GM10248 (cell line): Measurements from ENCODE around the gene OR51B4.
"Not testable (repeated sequence)": the region's sequence is repeated elsewhere in the genome, so short reads cannot be mapped to it uniquely, and the experiment has no call there.

Experiments used
- CTCF ChIA-PET: fragments of 300-600 bp; sonication (Branson Sonifier 250); formaldehyde crosslinking; extraction: SDS; loops from one replicate; lab custom pipeline; 2021; ENCODE audit warnings: antibody characterized with exemption; lab: Yijun Ruan, JAX
- POLR2A ChIA-PET: fragments of 350-650 bp; sonication (Branson Sonifier 250); formaldehyde crosslinking; extraction: SDS; loops from one replicate; lab custom pipeline; 2020; ENCODE audit warnings: antibody characterized with exemption; lab: Yijun Ruan, JAX
- DNase-seq: peaks from one replicate; pipeline ENCODE4 v3.0.0; 2012; ENCODE audit errors: extremely low spot score
- TF ChIP-seq, protein P1 (sequence below): IDR thresholded peaks from 2 replicates; pipeline ENCODE4 v1.5.1; 2012; ENCODE audit warnings: mild to moderate bottlenecking, low read depth; ENCODE audit errors: extremely low read depth, missing control alignments, control extremely low read depth

The OR51B4 gene

GRCh38 chr11:5266609-5267008, 35.1 kb downstream of the OR51B4 start:
- ChIA-PET CTCF (no interaction called here), POLR2A (no interaction called here)
- DNase-seq, result no peak

GRCh38 chr11:5265832-5266231, 35.9 kb downstream of the OR51B4 start:
- TF ChIP-seq, protein P1, sequence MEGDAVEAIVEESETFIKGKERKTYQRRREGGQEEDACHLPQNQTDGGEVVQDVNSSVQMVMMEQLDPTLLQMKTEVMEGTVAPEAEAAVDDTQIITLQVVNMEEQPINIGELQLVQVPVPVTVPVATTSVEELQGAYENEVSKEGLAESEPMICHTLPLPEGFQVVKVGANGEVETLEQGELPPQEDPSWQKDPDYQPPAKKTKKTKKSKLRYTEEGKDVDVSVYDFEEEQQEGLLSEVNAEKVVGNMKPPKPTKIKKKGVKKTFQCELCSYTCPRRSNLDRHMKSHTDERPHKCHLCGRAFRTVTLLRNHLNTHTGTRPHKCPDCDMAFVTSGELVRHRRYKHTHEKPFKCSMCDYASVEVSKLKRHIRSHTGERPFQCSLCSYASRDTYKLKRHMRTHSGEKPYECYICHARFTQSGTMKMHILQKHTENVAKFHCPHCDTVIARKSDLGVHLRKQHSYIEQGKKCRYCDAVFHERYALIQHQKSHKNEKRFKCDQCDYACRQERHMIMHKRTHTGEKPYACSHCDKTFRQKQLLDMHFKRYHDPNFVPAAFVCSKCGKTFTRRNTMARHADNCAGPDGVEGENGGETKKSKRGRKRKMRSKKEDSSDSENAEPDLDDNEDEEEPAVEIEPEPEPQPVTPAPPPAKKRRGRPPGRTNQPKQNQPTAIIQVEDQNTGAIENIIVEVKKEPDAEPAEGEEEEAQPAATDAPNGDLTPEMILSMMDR, result no peak
- ChIA-PET CTCF (no interaction called here), POLR2A (no interaction called here)
- no peak for DNase-seq

More at GRCh38 chr11:5266609-5267008, 35.1 kb downstream of the OR51B4 start:
- TF ChIP-seq, protein P1, result no peak

GRCh38 chr11:5258543-5259262, 43.0 kb downstream of the OR51B4 start:
- TF ChIP-seq, protein P1, result no peak
- POLR2A ChIA-PET, result no interaction called here
- DNase-seq, result no peak
- CTCF ChIA-PET, result interaction anchor here (1.5 kb wide), 1 partner anchor 20 kb away, joined by 4 read pairs; no protein-coding TSS in a partner anchor

DNA sequence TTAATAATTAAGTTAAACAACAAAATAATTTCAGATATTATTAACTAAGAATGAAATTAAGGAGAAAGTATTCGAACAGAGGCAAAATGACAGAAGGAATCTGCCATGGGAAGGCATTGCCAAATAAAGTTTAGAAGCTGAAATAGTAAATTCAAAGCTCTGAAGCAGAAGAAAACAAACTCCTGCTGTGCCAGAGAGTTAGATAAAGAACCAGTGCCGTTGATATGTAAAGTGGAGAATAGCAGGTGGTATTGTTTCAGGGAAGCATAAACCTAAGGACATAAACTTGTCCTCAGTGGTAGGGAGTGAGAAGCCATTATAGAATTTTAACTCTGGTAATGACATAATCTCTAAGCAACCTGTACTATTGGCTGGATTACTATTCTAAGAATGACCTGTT, 44.5 kb downstream of the OR51B4 start:
- DNase-seq, result no peak
- POLR2A ChIA-PET, result no interaction called here
- TF ChIP-seq, protein P1, result no peak
- CTCF ChIA-PET, result no interaction called here

DNA sequence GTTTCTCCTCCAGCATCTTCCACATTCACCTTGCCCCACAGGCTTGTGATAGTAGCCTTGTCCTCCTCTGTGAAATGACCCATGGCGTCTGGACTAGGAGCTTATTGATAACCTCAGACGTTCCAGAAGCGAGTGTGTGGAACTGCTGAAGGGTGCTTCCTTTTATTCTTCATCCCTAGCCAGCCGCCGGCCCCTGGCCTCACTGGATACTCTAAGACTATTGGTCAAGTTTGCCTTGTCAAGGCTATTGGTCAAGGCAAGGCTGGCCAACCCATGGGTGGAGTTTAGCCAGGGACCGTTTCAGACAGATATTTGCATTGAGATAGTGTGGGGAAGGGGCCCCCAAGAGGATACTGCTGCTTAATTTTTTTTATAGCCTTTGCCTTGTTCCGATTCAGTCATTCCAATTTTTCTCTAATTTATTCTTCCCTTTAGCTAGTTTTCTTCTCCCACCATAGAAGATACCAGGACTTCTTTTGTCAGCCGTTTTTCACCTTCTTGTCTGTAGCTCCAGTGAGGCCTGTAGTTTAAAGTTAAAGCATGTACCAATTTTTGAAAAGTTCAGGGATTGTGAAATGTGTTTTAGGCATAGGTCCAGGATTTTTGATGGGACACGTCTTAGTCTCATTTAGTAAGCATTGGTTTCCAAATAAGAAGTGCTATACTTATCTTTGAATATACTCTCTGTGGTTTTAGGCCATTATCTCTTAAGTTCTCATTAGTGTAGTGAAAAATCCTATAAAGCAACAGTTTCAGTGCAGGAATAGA, 46.9 kb downstream of the OR51B4 start, which contains the start of gene HBG2:
Gene HBG2 (minus strand): TSS at position 136 of the 768 bp plus-strand sequence. CDS start 53 bp downstream, at position 83.
- POLR2A ChIA-PET, DNase-seq, CTCF ChIA-PET: not testable (repeated sequence)

- CTCF ChIA-PET, POLR2A ChIA-PET, DNase-seq: not testable (repeated sequence)
Measured at GRCh38 chr11:5254023-5254422, 47.7 kb downstream of the OR51B4 start.

- CTCF ChIA-PET, POLR2A ChIA-PET, DNase-seq: not testable (repeated sequence)
Measured at GRCh38 chr11:5253440-5253839, 48.3 kb downstream of the OR51B4 start.

- CTCF ChIA-PET, result no interaction called here
- POLR2A ChIA-PET, result no interaction called here
- no peak for DNase-seq
- TF ChIP-seq, protein P1, result no peak
Measured at GRCh38 chr11:5252919-5253265, 48.9 kb downstream of the OR51B4 start.
